GM19099 (cell line): ENCODE measurements around the gene WWOX.

Experiments
- POLR2A ChIP-seq: IDR thresholded peaks from 3 replicates; pipeline ENCODE4 v1.6.1; 2011; ENCODE audit warnings: low read depth; ENCODE audit not compliant: insufficient read length; ENCODE audit errors: extremely low read depth

WWOX gene

DNA sequence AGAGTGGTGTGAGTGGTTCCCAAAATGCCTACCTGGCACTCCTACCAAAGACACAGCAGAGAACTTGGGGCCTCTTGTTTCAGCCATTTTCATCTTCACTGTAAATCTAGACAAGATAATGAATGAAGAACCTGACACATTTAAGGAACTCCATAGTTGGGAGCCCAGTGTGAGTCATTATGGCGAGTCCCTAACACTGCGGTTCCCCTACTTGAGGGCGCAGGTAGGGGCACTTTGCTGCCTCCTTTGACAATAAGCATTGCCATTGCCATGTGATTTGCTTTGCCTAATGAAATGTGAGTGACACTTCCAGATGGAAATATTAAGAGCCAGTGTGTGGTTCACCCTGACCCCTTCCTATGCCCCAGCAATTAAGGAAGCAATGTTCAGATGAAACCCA is 983.5 kb downstream of the WWOX start:
- TF ChIP-seq POLR2A, result no peak

DNA sequence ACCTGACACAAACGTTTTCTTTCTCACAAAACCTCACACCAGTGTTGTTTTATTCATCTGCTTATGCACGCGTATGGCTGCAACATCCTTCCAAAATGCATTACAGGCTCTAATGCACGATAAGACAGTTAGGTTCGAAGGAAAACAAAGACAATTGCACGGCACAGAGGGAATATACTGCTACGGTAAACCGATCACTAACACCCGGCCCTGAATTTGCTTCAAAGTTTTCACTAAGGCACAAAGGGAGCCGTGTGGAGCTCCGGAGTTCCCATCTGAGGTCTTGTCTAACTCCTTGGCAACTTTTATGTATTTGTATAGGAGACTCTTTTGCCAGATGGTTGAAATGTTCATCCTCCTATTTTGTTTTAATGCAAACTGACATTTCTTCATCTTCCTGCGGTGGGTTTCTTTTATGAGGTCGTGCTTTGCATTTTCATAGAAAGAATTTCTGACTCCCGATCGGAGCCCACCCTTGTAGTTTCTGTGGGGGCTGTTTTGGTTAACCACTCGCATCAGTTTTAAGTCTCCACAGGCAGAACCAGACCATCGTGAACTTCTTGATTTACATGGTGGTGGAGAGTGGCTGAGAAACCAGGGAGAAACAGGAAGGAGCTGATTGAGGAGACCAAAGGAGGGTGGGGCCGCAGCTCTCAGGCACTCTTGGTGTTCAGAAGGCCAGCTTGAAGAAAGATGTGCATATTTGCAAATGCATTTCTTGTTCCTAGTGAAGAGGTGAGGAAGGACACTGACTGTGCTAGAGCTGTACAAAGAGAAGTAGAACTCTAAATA is 984.2 kb downstream of the WWOX start:
- TF ChIP-seq POLR2A, result no peak

DNA sequence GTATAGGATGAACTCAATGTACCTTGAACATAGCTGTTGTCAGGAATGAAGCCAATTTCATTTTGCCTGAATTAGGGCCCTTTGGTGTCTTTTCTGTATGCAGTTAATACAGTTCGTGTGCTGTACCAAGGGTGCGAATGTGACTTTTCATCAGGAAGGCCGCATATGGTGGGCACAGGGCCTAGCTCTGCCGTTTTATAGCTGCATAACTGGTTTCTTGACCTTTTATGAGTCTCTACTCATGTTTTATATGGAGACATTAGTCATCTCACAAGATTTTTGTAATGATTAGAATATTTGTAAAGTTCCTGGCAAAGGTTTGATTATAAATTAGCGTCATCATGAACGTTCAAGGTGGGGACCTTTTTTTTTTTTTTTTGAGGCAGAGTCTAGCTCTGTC is 989.5 kb downstream of the WWOX start:
- TF ChIP-seq POLR2A, result no peak

DNA sequence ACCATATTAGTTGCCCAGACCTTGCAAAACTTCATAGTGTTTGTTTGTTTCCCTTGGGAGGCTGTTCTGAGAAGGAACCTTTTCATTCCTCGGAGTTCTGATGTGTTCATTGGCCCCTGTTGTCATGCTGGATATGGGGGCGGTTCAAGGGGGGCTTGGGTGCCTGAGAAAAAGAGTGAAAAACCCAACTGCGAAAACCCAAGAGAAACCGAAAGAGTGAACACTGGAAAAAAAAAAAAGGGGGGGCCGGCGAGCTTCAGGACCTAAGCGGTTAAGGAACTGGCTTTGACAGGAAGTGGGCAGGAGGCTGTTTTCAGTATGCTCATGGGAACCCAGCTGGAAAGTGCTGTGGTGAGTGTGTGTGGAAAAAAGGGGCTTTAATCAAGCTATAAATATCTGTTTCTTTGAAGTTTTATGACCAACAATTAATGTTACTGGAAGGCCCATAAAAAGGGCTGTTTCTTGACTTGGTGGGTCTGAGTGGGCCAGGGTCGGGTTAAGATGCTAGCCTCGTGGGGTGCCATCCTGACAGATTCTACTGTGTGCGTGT is 990.4 kb downstream of the WWOX start:
- no peak for TF ChIP-seq POLR2A

DNA sequence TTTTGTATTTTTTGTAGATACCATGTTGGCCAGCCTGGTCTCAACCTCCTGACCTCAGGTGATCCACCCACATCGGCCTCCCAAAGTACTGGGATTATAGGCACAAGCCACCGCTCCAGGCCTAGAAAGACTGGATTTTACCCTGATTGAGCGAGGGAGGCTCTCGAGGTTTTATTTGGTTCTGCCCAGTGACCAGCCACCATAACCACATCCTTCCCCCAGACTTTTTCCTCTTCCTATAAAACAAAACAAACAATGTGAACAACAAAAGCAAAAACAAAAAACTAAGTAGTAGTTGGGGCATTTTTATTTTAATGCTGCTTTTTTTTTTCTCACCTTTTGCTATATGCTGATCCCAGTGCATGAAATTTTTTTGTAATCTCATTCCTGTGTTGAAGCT is 991.5 kb downstream of the WWOX start:
- no peak for TF ChIP-seq POLR2A

DNA sequence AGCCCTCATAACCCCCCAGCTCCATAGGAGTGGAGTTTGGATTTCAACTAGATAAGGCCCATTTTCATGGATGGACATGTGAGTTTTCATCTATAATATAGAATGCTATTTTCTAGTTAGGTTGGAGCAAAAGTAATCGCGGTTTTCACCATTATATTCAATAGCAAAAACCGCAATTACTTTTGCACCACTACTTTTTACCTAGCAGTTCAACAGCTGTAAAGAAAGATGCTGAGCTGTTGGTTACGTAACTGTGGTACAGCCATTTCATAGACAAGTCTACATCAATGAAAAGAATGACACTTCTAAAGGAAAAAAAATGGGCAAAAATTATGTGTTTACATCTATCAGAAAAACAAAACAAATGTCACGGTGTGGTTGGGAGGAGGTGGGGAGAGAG is 993.4 kb downstream of the WWOX start:
- no peak for TF ChIP-seq POLR2A

DNA sequence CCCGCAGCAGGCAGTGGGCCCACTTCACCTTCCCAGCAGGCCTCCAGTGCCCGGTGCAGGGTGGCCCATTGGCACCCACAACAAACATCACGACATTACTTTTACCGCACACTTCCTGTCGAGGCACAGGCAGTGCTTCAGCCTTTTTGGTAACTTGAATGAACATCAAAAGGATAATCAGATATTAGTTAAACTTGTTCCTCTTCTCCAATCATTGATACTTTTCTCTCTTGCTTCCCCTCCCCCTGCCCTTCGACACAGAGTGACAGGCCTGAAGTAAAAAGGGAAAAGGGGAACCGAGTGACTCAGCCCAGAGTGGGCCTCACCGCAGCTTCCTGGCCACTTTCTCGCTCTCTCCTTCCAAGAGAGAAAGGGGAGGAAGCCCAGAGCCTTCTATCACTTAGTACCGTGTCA is 994.1 kb downstream of the WWOX start:
- no peak for TF ChIP-seq POLR2A

DNA sequence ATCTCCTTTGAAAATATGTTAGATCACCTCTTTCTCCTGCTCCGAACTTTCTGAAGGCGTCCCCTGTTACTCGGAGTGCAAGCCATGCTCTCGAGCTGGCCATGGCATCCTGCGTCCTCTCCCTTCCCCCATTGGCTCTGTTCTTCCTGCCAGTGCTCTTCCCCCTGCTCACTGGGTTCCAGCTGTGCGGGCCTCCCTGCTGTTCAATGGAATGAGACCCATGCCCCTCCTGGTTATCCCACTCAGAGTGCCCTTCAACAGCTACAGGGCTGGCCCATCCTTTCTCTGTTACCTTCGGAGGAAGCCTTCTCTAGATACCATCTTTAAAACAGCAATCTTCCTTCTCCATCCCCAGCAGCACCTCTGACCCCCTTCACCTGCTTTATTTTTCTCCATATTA is 996.8 kb downstream of the WWOX start:
- no peak for TF ChIP-seq POLR2A

DNA sequence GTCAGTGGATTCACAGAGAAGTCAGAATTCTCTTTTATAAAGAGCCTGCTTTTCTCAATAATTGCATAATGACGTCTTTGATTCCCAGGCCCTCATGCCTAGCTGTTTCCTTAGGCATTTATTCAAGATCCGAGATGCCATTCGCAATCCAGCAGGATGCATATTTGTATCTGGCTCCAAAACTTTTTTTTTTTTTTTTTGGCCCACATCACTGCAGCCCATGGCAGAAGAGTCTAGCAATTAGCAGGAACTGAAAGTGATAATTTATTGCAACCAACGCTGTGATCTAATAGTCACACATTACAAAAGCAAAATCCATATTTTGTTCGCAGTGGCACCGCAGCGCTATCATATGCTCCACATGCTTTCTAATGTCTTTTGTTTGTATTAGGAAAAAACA is 997.7 kb downstream of the WWOX start:
- no peak for TF ChIP-seq POLR2A

DNA sequence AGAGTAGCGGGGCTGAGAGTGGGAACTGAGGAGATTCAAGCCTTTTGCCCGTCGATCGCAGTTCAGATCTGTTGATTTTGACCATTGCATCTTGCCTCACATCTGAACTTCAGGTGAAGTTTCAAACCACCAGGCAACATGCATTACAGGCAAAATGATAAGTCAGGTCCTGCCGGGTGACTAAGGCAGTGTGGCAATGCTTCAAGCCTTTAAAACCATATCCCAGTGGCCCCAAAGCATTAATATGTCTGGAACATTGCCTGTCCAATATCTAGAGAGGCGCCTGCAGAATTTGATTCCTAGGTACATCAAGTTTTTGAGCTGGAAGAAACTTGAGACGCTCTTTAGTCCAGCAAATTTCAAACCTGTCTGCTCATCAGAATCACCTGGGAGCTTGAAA is 998.3 kb downstream of the WWOX start:
- no peak for TF ChIP-seq POLR2A

DNA sequence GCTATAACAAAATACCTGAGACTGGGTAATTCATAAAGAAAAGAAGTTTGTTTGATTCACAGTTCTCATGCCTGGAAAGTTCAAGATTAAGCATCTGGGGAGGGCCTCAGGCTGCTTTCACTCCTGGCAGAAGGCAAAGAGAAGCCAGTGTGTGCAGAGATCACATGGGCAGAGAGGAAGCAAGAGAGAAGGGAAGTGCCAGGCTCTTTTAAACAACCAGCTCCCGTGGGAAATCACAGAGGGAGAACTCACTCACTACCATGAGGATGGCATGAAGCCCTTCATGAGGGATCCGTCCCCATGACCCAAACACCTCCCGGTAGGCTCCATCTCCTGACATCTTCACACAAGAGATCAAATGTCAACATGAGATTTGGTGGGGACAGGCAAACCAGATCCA is 999.5 kb downstream of the WWOX start:
- no peak for TF ChIP-seq POLR2A

DNA sequence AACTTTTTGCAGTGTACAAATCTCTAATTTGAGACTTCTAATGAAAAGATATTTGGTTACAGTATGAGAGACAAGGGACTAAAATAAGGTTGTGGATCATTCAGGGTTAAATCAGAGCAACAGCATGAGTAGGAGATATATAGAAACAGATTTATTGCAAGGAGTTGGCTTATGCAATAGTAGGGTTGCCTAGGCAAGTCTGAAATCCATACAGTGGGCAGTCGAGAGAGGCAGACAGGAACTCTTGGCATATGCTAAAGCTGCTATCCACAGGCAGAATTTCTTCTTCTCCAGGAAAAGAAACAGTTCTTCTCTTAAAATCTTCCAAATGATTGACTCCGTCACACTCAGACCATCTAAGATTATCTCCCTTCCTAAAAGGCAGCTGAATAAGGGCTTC is 1000.3 kb downstream of the WWOX start:
- no peak for TF ChIP-seq POLR2A

DNA sequence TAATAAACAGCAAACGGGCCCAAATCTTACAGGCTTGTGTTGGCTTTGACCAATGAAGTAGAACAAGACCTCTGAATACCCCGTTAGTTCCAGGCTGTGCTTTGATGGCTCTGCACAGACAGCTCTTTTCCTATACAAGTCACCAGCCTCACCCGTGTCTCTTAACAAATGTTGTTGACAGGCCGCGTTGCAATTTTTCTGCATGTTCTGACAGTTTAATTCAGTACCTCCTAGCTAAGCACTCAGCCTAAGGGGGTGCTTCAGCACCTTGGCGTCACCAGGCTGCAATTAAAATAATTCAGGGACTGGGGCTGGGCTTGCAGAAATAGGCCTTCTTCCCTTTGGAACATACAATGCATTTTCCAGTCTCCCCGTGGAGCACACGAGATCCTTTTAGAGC is 1001.0 kb downstream of the WWOX start:
- TF ChIP-seq POLR2A, result no peak

DNA sequence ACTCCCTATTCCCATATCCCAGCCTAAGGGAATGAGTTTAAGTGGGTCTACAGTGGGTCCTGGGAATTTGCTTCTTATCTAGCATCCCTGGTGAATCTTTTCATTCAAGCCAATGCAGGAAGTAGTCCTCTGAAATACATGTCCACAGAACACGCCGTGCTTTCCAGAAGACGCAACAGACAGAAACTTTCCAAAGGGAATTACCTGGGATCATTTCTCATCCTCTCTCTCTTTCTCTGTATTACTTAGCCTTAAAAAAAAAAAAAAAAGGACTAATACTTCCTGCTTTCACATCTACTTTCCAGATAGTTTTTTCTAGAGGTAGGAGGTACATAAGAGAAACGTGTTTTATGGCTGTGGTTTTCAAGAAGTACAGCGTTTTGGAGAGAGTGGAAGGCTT is 1002.0 kb downstream of the WWOX start:
- TF ChIP-seq POLR2A, result no peak

DNA sequence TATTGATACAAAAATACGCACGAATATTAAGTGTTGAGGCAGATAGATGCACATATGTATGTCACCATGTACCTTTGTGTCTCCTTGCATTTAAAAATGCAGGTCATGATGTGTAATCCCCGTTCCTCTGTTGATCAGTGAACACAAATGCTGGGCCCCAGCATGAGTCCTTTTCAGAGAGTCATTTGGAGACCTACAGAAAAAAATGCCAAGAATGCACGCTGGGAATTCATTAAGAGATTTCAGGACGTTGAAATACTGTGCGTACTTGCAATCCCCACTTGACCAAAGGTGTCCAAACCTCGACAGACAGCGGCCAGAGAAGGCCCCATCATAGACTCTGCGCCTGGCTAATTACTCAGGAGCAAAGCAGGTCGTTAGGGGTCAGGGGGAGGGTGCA is 1005.1 kb downstream of the WWOX start:
- TF ChIP-seq POLR2A, result no peak

DNA sequence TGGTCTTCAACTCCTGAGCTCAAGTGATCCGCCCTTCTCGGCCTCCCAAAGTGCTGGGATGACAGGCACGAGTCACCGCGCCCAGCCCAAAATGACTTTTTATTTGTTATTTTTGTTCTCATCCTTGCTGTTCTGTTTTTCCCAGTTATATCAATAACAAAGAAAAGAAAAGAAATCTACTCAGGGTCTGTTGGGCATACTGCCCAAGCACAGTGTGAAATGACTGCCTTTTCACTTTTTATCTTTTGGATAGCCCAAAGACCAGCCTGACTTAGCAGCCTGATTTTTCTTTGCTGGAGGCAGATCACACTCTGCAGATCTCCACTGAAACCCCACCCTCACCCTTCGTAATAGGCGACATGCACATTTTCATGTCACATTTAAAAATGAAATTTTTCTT is 1007.8 kb downstream of the WWOX start:
- no peak for TF ChIP-seq POLR2A

DNA sequence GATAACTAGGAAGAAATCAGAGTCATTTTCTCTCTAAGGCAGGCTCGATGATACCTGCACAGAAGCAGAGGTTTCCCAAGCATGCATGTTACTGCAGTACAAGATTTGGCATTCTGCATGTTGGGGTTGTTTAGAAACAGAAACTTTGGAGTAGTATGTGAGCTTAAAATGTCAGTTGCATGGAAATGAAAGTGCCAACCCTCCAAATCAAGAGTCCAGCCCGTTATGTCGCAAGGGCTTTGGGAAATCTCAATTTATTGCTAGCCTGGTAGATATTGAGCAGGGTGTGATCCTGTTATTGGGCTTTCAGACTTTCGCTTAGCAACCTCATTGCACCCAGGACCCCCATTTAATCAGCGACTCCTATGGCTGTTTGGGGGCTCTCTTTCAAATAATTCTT is 1010.3 kb downstream of the WWOX start:
- no peak for TF ChIP-seq POLR2A
